GM19239 (cell line): Measurements from ENCODE around the gene PI4KB.

Experiments used
- DNase-seq: peaks from one replicate; pipeline ENCODE4 v3.0.0; 2011; ENCODE audit warnings: low spot score; ENCODE audit not compliant: insufficient read length
- FAIRE-seq: peaks from 2 replicates; lab custom pipeline; 2011; peaks lifted over from hg19 to GRCh38; lab: Jason Lieb, UNC

PI4KB gene

GRCh38 chr1:151346769-151347522 is 19.7 kb upstream of the PI4KB start, which contains the start of gene RFX5:
Gene RFX5 (minus strand): TSS chr1:151347252. CDS start chr1:151346320, 932 bp downstream.
- peak; percentile 89 for FAIRE-seq
- DNase-seq, result peak; percentile 69

DNA sequence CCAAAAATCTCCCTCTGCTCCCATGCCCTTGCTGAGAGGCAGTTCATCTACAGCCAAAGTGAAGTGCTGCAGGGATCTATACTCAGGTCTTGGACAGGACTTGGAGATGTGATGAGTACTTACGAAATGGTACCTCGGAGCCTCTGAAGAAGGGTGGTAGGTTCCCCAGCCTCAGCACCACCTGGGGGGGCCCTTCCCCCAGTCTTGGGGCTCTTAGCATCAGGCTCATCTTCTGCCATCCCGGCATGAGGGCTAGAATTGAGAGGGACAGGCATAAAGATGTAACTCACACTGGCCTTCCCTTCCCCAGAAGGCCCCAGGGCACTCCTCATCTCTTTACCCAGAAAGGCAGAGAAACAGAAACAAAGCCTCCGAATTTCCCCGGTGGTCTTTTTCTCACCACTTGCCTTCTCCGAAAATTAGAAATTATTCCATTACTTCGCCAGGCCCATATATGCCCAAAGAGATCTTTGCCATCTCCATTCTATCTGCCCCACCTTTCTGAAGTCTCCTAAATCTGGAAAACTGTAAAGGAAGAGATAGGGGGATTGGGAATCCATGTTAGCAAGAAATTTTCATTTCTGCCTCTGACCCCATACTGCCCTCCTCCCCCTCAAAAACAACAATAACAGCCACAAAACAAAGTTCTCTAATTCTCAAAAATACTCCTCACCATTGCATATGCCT is 19.0 kb upstream of the PI4KB start:
- FAIRE-seq (no peak), DNase-seq (no peak)

- FAIRE-seq, result no peak
- DNase-seq, result no peak
Measured at GRCh38 chr1:151344291-151344690, 17.1 kb upstream of the PI4KB start.

GRCh38 chr1:151343587-151343986 is 16.4 kb upstream of the PI4KB start:
- FAIRE-seq (no peak), DNase-seq (no peak)

DNA sequence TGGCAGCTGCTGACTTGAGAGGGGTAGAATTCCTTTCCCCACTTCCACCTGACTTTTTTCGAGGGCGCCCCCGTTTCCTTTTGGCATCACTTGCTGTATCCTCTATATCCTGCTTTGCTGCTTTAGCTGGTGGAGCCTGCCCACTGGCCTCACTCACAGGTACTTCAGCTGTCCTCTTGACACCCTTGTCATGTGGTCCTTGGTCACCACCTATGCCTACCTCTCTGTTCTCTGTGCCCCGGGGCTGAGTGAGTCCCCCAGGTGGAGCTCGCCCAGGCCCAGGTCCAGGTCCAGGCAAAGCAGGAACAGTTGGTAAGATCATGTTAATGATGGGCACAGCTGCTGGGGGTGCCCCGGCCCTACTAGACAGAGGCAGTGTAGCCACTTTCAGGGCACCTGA is 15.4 kb upstream of the PI4KB start:
- FAIRE-seq, result no peak

DNA sequence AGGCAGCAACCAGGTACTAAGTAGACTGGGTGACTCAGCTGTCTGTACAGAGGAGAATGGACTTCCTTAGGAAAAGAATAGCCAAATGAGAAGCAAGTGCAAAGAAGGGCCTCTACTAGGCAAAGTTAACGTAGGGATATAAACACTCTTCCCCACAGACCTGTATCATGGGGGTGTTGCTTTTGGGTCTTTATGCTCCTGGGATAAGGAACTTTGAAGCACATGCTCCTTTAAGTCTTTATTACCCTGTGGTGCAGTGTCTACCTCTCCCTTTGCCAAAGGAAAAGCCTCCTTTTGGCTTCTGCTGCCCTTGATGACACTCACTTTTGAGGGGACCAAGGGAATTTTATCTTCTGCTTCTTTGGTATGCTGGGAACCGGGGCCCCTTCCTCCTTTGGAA is 14.8 kb upstream of the PI4KB start:
- no peak for DNase-seq
- FAIRE-seq, result no peak

More for the DNA sequence above, 15.4 kb upstream of the PI4KB start:
- DNase-seq, result no peak

DNA sequence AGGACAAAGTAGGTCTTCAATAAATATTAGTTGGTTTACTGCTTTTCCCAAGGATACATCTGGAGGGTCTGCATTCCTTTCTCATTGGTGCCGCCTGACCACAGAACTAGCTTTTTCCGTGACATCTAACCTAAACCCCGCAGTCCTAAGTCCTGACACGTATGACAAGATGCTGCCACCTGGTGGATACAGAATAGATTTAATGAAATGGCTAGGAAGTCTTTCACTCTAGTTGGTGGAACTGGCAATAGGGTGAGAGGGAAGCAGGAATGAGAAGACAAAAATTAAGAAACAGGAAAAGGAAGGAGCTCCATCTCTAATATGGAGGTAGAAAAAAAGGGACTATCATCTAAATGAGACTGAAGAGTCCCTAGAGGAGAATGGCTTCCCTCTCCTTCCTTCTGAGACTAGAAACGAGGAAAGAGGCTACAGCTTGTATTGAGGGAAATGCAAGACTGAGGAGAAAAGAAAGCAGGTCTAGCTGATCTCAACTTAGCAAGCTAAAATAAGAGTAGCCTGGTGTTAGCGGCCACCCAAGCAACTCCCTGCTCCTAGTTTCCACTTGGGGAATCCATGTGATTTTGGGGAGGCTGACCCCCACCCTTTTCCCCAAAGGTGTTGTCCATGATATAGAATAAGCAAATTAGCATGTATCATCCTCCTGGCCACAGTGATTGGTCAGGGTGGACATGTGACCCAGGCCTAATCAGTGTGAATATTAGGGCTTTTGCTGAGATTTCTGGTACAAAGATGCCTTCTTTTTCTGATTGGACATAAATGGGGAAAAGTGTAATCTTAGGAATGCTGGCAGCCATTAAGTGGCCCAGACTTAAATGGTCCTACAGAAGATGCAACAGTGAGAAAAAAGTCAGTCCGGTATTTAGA is 13.9 kb upstream of the PI4KB start:
- peak; percentile 89 for FAIRE-seq
- DNase-seq, result no peak

GRCh38 chr1:151336556-151336955 is 9.3 kb upstream of the PI4KB start:
- peak; percentile 40 for FAIRE-seq
- no peak for DNase-seq

GRCh38 chr1:151334822-151335221 is 7.6 kb upstream of the PI4KB start:
- no peak for DNase-seq
- no peak for FAIRE-seq

DNA sequence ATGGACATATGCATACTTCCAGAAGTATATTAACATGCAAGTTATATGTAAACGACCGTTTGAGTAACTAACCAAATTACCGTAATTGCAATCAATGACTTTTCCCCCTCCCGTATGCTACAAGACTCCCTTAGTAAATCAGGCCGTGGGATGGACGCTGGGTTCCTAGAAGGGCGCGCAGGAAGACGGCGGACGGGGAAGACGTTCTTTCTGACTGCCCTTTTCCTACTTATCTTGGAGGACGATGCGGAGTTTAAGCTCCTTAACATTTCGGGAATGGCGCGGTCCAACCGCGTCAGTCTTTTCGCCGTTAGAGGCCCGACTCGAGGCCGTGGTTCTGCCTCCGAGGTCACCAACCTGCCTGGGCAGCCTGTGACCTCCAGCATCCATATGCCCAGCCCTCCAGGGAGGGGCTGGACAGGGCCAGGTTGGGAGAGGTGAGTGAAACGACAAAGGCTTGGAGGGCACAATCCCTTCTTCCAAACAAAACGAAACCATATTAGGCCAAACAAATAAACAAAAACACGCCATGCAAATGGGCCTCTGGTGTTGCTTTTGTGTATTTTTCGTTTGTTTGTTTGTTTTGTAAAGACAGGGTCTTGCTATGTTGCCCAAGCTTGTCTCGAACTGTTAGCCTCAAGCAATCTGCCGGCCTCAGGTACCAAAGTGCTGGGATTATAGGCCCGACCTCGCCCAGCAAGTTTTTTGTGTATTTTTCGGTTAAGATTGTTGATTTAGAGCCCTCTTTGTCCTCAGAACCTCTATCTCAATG is 873 bp upstream of the PI4KB start:
- DNase-seq (no peak), FAIRE-seq (peak; percentile 14)

DNA sequence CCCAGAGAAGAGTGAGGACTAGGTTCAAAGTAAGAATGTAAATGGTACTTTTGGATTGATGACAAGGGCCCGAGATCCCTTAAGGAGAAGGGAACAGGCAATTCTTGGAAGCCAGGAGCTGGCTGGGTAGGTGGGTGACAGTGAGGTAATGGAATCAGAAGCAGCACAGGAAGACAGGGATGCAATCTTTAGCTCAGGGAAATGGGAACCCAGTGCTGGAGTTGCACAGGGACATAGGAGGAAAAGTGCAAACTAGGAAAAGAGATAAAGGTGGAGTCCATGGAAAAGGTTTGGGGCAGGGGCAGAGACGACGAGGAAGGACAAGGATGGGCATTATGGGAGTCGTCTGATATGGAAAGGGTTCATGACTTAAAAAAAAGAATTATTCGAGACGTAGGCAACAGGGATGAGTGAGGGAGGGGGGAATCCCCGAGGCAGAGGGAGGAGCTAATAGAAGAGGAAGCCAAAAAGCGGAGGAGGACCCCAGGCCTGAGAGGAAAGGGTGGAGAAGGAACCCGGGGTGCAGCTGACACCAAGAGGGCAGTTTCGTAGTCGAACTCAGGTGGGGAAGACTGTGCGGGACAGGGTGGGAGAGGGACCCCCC is 495 bp downstream of the PI4KB start:
- FAIRE-seq (peak; percentile 89), DNase-seq (peak; percentile 68)

- FAIRE-seq, result peak; percentile 11
Measured at GRCh38 chr1:151325646-151326429, 1.4 kb downstream of the PI4KB start.

DNA sequence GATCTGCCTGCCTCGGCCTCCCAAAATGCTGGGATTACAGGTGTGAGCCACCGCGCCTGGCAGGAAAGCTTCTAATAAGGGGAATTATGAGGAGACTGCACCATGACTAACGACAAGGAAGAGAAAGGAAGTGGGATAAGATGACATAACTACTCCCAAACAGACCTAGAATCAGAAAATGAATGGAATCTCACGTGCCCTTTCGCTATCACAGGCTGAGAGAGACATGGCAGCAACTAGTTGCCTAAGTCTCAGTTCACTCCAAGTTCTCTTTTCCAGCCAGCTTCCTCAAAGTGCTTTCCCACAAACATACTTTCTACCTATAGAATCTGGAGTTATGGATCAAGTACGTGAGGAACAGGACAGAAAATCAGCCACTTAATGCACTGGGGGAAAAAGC is 2.0 kb downstream of the PI4KB start:
- no peak for FAIRE-seq

More at GRCh38 chr1:151325646-151326429, 1.4 kb downstream of the PI4KB start:
- no peak for DNase-seq

GRCh38 chr1:151324390-151324930 is 2.8 kb downstream of the PI4KB start:
- no peak for FAIRE-seq

More for the DNA sequence above, 2.0 kb downstream of the PI4KB start:
- DNase-seq, result no peak

DNA sequence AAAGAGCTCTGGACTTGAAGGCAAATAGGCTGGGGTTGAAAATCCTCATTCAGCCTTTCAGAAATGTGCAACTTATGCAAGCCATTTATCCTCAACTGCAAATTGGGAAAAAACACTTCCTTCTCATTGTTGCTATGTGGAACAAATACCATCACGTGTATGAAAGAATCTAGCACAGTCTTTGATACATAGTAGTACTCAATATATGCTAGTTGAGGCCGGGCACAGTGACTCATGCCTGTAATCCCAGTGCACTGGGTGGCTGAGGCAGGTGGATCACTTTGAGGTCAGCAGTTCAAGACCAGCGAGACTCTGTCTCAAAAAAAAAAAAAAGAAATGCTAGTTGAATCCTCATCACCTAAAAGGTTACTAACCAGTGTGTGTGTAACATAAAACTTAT is 8.2 kb downstream of the PI4KB start:
- DNase-seq (no peak), FAIRE-seq (no peak)

More at GRCh38 chr1:151324390-151324930, 2.8 kb downstream of the PI4KB start:
- DNase-seq, result no peak

GRCh38 chr1:151315565-151316235 is 11.5 kb downstream of the PI4KB start:
- no peak for FAIRE-seq
- no peak for DNase-seq

DNA sequence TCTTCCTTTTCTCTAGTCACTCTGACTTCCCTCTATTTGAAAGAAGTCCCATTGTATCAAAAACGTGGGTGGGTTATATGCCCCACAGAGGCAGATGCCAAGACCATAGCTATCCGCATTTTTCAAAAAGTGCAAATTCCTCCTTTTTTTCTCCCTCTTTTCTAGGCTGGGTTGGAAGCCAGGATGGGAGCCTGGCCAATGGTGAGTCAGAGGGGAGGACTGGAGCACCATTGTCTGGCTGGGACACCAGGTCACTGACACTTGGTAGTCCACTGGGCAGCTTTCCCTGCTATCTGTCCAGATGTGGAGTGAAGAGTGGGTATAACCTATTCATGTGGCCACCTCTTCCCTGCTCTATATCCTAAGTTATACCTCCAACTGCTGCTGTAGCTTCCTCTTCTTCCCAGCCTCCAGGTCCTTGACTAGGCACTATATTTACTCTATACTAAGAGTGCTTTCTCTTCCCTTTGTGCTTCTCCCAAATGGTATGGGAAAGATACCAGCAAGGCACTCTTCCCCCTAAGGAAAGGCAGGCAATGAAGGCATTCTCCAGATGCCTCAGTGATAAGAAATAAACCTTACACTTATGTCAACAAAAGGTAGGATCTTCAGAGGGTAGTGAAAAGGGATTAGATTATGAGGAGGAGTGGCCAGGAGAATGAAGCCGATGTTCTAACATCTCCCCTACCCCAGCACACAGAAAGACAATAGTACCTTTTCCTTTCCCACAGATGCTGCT is 12.9 kb downstream of the PI4KB start:
- DNase-seq, result no peak
- no peak for FAIRE-seq
